Mesothelial cell of epicardium (in vitro differentiated cells): ENCODE data around the gene FAM193A. TPM values are rescaled to one million over a fixed set of nuclear protein-coding genes. Genes with fewer than 3 reads are reported as not detected.

Source experiments
- DNase-seq, 2 experiments: peaks; one replicate each; pipeline ENCODE4 v3.0.0; 2021; ENCODE audit warnings: low spot score in 2 of 2; ENCODE audit not compliant: unreplicated experiment in 2 of 2
- H3K27ac Mint-ChIP-seq: 2 replicates; pipeline ENCODE4 v1.8.0; 2021; ENCODE audit warnings: mixed read lengths
- H3K27me3 Mint-ChIP-seq: 2 replicates; pipeline ENCODE4 v1.8.0; 2021; ENCODE audit warnings: low read depth, mixed read lengths
- H3K36me3 Mint-ChIP-seq: 2 replicates; pipeline ENCODE4 v1.8.0; 2021; ENCODE audit warnings: mixed read lengths
- H3K4me1 Mint-ChIP-seq: 2 replicates; pipeline ENCODE4 v1.8.0; 2021; ENCODE audit warnings: mixed read lengths
- H3K4me3 Mint-ChIP-seq: 2 replicates; pipeline ENCODE4 v1.8.0; 2021; ENCODE audit warnings: mild to moderate bottlenecking, moderate library complexity, mixed read lengths
- H3K9me3 Mint-ChIP-seq: 2 replicates; pipeline ENCODE4 v1.8.0; 2021; ENCODE audit warnings: mixed read lengths
- total RNA-seq: library from RNA; stranded (reverse); gene quantifications from 3 replicates; pipeline ENCODE4 v1.2.1, GENCODE V29; 2021
- TF ChIP-seq, protein P1 (sequence below): fragments of 200-600 bp; sonication (generic); IDR thresholded peaks from one replicate; pipeline ENCODE4 v1.5.0; 2021; ENCODE audit warnings: antibody characterized with exemption; ENCODE audit not compliant: unreplicated experiment

Gene FAM193A
- total RNA-seq, 1 donor from 2014 or later = 48.1 TPM

DNA sequence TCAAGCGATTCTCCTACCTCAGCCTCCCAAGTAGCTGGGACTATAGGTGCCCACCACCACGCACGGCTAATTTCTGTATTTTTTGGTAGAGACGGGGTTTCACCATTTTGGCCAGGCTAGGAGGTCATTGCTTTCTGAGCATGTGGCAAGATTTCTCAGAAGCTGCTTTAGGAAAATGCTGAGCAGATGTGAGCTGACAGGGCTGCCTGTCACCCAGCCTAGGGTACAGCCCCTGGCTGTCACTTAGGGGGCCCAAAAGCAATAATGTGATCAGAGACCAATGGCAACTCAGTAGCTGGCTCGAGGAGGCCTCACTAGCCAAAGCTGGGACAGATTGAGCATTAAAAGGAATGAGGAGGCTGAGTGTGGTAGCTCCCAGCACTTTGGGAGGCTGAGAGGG is 154.9 kb downstream of the FAM193A start:
- Mint-ChIP-seq H3K4me1 (peaks cover 8% of the 10 kb centered on the region), H3K4me3 (no peak overlapping the region), H3K36me3 (peaks cover 49% of the 10 kb centered on the region), H3K9me3 (no peaks in the 10 kb centered on the region), H3K27ac (no peak overlapping the region), H3K27me3 (no peaks in the 10 kb centered on the region)
- TF ChIP-seq, protein P1, sequence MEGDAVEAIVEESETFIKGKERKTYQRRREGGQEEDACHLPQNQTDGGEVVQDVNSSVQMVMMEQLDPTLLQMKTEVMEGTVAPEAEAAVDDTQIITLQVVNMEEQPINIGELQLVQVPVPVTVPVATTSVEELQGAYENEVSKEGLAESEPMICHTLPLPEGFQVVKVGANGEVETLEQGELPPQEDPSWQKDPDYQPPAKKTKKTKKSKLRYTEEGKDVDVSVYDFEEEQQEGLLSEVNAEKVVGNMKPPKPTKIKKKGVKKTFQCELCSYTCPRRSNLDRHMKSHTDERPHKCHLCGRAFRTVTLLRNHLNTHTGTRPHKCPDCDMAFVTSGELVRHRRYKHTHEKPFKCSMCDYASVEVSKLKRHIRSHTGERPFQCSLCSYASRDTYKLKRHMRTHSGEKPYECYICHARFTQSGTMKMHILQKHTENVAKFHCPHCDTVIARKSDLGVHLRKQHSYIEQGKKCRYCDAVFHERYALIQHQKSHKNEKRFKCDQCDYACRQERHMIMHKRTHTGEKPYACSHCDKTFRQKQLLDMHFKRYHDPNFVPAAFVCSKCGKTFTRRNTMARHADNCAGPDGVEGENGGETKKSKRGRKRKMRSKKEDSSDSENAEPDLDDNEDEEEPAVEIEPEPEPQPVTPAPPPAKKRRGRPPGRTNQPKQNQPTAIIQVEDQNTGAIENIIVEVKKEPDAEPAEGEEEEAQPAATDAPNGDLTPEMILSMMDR = no peak
- DNase-seq = no peak

DNA sequence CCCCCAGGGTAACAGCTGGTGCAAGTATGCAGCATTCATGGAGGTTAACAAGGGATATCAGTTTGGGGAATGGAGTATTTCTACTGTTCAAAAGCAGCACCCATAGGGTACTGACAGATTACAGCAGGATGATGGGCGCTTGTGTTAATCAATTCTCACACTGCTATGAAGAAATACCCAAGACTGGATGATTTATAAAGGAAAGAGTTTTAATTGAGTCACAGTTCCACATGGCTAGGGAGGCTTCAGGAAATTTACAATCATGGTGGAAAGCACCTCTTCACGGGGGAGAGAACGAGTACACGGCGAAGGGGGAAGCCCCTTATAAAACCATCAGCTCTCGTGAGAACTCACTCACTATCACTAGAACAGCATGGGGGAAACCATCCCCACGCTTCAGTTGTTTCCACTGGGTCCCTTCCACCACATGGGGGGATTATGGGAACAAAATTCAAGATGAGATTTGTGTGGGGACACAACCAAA is 155.5 kb downstream of the FAM193A start:
- no peaks in the 10 kb centered on the region for H3K9me3 Mint-ChIP-seq
- H3K4me3 Mint-ChIP-seq = no peak overlapping the region
- TF ChIP-seq, protein P1 = no peak
- DNase-seq = no peak
- H3K4me1 Mint-ChIP-seq = peaks cover 8% of the 10 kb centered on the region
- no peak overlapping the region for H3K27ac Mint-ChIP-seq
- H3K27me3 Mint-ChIP-seq = no peaks in the 10 kb centered on the region
- peaks cover 53% of the 10 kb centered on the region for H3K36me3 Mint-ChIP-seq

DNA sequence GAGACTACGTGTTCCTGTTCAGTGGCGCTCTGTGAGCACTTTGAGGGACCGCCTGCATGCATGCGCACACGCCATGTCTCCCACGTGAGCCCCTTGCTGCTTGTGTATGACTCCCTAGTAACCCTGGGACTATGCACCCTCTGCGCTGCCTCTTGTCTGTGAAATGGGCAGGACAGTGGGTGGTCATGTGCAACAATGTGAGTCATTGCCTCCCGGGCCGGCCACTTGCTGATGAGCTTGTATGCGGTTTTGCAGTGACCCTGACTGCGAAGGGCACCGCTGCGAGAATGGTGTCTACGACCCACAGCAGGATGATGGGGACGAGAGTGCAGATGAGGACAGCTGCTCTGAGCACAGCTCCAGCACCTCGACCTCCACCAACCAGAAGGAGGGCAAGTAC is 158.2 kb downstream of the FAM193A start:
- DNase-seq = no peak
- no peaks in the 10 kb centered on the region for H3K27me3 Mint-ChIP-seq
- TF ChIP-seq, protein P1 = no peak
- H3K27ac Mint-ChIP-seq = no peak overlapping the region
- no peaks in the 10 kb centered on the region for H3K4me1 Mint-ChIP-seq
- H3K9me3 Mint-ChIP-seq = no peaks in the 10 kb centered on the region
- H3K36me3 Mint-ChIP-seq = peaks cover 54% of the 10 kb centered on the region
- no peak overlapping the region for H3K4me3 Mint-ChIP-seq

DNA sequence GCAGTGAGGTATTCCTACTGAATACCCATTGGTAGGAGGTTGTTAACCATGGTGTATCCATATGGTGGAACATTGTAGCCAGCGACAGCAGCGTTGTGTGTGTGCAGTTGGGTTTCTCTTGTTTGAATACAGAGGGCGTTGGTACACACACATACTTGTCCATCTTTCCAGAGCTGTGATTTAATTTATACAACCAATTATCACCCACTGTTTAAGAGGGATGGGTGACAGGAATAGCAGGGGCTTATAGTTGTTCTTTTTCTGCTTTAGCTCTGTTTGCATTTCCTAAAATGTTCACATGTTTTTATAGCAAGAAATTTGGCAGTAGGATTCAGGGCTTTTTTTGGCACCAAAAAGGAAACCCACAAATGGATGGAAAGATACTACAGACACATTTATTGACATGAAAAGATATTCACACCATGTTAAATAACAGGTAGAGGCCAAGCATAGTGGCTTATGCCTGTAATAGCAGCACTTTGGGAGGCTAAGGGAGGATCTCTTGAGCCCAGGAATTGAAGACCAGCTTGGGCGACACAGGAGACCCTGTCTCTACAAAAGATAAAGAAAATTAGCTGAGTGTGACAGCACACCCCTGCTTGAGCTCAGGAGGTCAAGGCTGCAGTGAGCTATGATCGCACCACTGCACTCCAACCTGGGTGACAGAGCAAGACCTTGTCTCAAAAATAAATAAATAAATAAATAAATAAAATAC is 159.1 kb downstream of the FAM193A start:
- peaks cover 59% of the 10 kb centered on the region for H3K36me3 Mint-ChIP-seq
- H3K27ac Mint-ChIP-seq = no peak overlapping the region
- no peak for DNase-seq
- TF ChIP-seq, protein P1 = no peak
- no peaks in the 10 kb centered on the region for H3K9me3 Mint-ChIP-seq
- no peaks in the 10 kb centered on the region for H3K27me3 Mint-ChIP-seq
- no peak overlapping the region for H3K4me3 Mint-ChIP-seq
- no peaks in the 10 kb centered on the region for H3K4me1 Mint-ChIP-seq

DNA sequence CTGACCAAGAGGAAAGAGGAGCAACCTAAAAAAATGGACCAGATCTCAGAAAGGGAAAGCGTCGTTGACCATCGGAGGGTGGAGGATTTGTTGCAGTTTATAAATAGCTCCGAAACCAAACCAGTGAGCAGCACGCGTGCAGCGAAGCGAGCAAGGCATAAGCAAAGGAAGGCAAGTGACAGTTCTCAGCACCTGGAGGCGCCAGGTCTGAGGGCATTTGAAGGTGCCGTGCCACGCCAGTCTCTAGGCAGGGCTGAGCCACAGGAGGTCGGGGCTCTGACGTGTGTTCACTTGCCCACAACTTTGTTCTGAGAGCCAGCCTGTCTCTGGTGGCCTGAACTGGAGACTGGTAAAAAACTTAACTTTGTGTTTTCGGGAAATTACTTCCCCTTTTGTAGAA is 160.0 kb downstream of the FAM193A start:
- no peak overlapping the region for H3K27ac Mint-ChIP-seq
- H3K36me3 Mint-ChIP-seq = peaks cover 59% of the 10 kb centered on the region

More for the DNA sequence above, 160.0 kb downstream of the FAM193A start:
- Mint-ChIP-seq H3K4me1 (no peaks in the 10 kb centered on the region), H3K9me3 (no peaks in the 10 kb centered on the region), H3K4me3 (no peak overlapping the region), H3K27me3 (no peaks in the 10 kb centered on the region)
- DNase-seq = no peak
- TF ChIP-seq, protein P1 = no peak
